ACC112 (cell line): ENCODE measurements around the gene ZNF79.

ENCODE experiments used
- H2AFZ ChIP-seq: fragments of 200-600 bp; sonication (generic); one replicate; pipeline ENCODE4 v1.6.0; 2017; ENCODE audit warnings: antibody characterized with exemption, low read length; ENCODE audit not compliant: unreplicated experiment
- H3K27ac ChIP-seq: fragments of 200-600 bp; sonication (generic); 2 replicates; pipeline ENCODE4 v1.5.1; 2014; ENCODE audit warnings: low read depth, mild to moderate bottlenecking, antibody characterized with exemption, low read length, moderate library complexity
- H3K27me3 ChIP-seq: fragments of 200-600 bp; sonication (generic); 2 replicates; pipeline ENCODE4 v1.6.1; 2014; ENCODE audit warnings: mild to moderate bottlenecking, antibody characterized with exemption, low read length, moderate library complexity, mixed read lengths; ENCODE audit not compliant: insufficient read depth
- H3K36me3 ChIP-seq: fragments of 200-600 bp; sonication (generic); 2 replicates; pipeline ENCODE4 v1.6.1; 2016; ENCODE audit warnings: mild to moderate bottlenecking, antibody characterized with exemption, low read length, moderate library complexity, mixed read lengths; ENCODE audit not compliant: insufficient read depth
- H3K4me1 ChIP-seq: fragments of 200-600 bp; sonication (generic); one replicate; pipeline ENCODE4 v1.6.1; 2016; ENCODE audit warnings: low read length, mixed read lengths; ENCODE audit not compliant: insufficient read depth, unreplicated experiment, control insufficient read depth
- H3K4me3 ChIP-seq: fragments of 200-600 bp; sonication (generic); 2 replicates; pipeline ENCODE4 v1.5.1; 2014; ENCODE audit warnings: mild to moderate bottlenecking, low read depth, low read length
- H3K79me2 ChIP-seq: fragments of 200-600 bp; sonication (generic); one replicate; pipeline ENCODE4 v1.6.0; 2016; ENCODE audit warnings: low read length; ENCODE audit not compliant: control insufficient read depth, unreplicated experiment, insufficient read depth

ZNF79 gene

GRCh38 chr9:127398715-127399400 lies 25.3 kb upstream of the ZNF79 start:
- Histone ChIP-seq H2AFZ (no peak overlapping the region), H3K36me3 (no peaks in the 10 kb centered on the region), H3K27ac (no peak overlapping the region), H3K4me3 (no peak overlapping the region), H3K27me3 (no peaks in the 10 kb centered on the region; the same call in 1 of the 2 replicates), H3K4me1 (no peaks in the 10 kb centered on the region), H3K79me2 (no peaks in the 10 kb centered on the region)

GRCh38 chr9:127399736-127400269 lies 24.4 kb upstream of the ZNF79 start:
- Histone ChIP-seq H2AFZ (no peak overlapping the region), H3K27ac (no peak overlapping the region), H3K4me1 (no peaks in the 10 kb centered on the region), H3K36me3 (no peaks in the 10 kb centered on the region), H3K27me3 (no peaks in the 10 kb centered on the region; the same call in 1 of the 2 replicates), H3K4me3 (no peak overlapping the region), H3K79me2 (no peaks in the 10 kb centered on the region)

GRCh38 chr9:127402401-127403090 lies 21.6 kb upstream of the ZNF79 start:
- H3K4me3 ChIP-seq: no peak overlapping the region
- no peaks in the 10 kb centered on the region for H3K4me1 ChIP-seq
- no peak overlapping the region for H3K27ac ChIP-seq
- no peak overlapping the region for H2AFZ ChIP-seq
- no peaks in the 10 kb centered on the region for H3K79me2 ChIP-seq
- H3K36me3 ChIP-seq: no peaks in the 10 kb centered on the region
- H3K27me3 ChIP-seq: no peaks in the 10 kb centered on the region

GRCh38 chr9:127403507-127404192 lies 20.5 kb upstream of the ZNF79 start:
- no peaks in the 10 kb centered on the region for H3K4me1 ChIP-seq
- H3K79me2 ChIP-seq: no peaks in the 10 kb centered on the region
- H3K27me3 ChIP-seq: no peaks in the 10 kb centered on the region
- H3K27ac ChIP-seq: no peak overlapping the region
- H3K36me3 ChIP-seq: no peaks in the 10 kb centered on the region
- no peak overlapping the region for H3K4me3 ChIP-seq
- H2AFZ ChIP-seq: no peak overlapping the region

- H3K4me3 ChIP-seq: no peak overlapping the region
- no peaks in the 10 kb centered on the region for H3K36me3 ChIP-seq
- no peaks in the 10 kb centered on the region for H3K79me2 ChIP-seq
These were observed 19.6 kb upstream of the ZNF79 start for GRCh38 chr9:127404631-127405030.

GRCh38 chr9:127405344-127406125 lies 18.6 kb upstream of the ZNF79 start:
- Histone ChIP-seq H2AFZ (no peak overlapping the region), H3K4me1 (no peaks in the 10 kb centered on the region), H3K27ac (no peak overlapping the region), H3K79me2 (no peaks in the 10 kb centered on the region), H3K27me3 (no peaks in the 10 kb centered on the region), H3K4me3 (no peak overlapping the region), H3K36me3 (no peaks in the 10 kb centered on the region)

More at GRCh38 chr9:127404631-127405030, 19.6 kb upstream of the ZNF79 start:
- H3K4me1 ChIP-seq: no peaks in the 10 kb centered on the region
- H3K27me3 ChIP-seq: no peaks in the 10 kb centered on the region
- no peak overlapping the region for H2AFZ ChIP-seq
- H3K27ac ChIP-seq: no peak overlapping the region

- Histone ChIP-seq H3K4me1 (no peaks in the 10 kb centered on the region), H2AFZ (no peak overlapping the region), H3K4me3 (no peak overlapping the region), H3K79me2 (no peaks in the 10 kb centered on the region), H3K27me3 (no peaks in the 10 kb centered on the region), H3K36me3 (no peaks in the 10 kb centered on the region), H3K27ac (no peak overlapping the region)
These were observed 17.2 kb upstream of the ZNF79 start for GRCh38 chr9:127406799-127407491.

GRCh38 chr9:127407492-127407843 lies 16.7 kb upstream of the ZNF79 start:
- Histone ChIP-seq H3K4me3 (no peak overlapping the region), H3K4me1 (no peaks in the 10 kb centered on the region), H3K79me2 (no peaks in the 10 kb centered on the region), H2AFZ (no peak overlapping the region), H3K36me3 (no peaks in the 10 kb centered on the region), H3K27ac (no peak overlapping the region), H3K27me3 (no peaks in the 10 kb centered on the region)

- Histone ChIP-seq H3K27me3 (no peaks in the 10 kb centered on the region), H3K36me3 (no peaks in the 10 kb centered on the region), H3K4me1 (no peaks in the 10 kb centered on the region), H2AFZ (no peak overlapping the region), H3K79me2 (no peaks in the 10 kb centered on the region), H3K27ac (no peak overlapping the region), H3K4me3 (no peak overlapping the region)
These were observed 13.1 kb upstream of the ZNF79 start for GRCh38 chr9:127411122-127411521.

- no peaks in the 10 kb centered on the region for H3K36me3 ChIP-seq
- H3K27ac ChIP-seq: no peak overlapping the region
- H3K4me1 ChIP-seq: no peaks in the 10 kb centered on the region
These were observed 9.0 kb upstream of the ZNF79 start for GRCh38 chr9:127415141-127415540.

More at GRCh38 chr9:127415141-127415540, 9.0 kb upstream of the ZNF79 start:
- no peak overlapping the region for H2AFZ ChIP-seq
- H3K27me3 ChIP-seq: no peaks in the 10 kb centered on the region
- H3K79me2 ChIP-seq: no peaks in the 10 kb centered on the region
- no peak overlapping the region for H3K4me3 ChIP-seq
